Measurements from ENCODE around the gene RABL2A. TPM values are rescaled to one million over a fixed set of nuclear protein-coding genes. Genes with fewer than 3 reads are reported as not detected.
A peak's percentile ranks its signal among the peaks of the same experiment; 100 is the strongest.
"Not testable (repeated sequence)": the region's sequence is repeated elsewhere in the genome, so short reads cannot be mapped to it uniquely, and the experiment has no call there.

Gene RABL2A
- total RNA-seq, 2 experiments from 2014 or later: 14.5 to 17.9 TPM

- H3K36me3 Mint-ChIP-seq (ENCODE audit: low read depth); H3K27ac ChIP-seq (ENCODE audit: low read depth in 1 of 2, low read length in 2 of 2); H3K27me3 ChIP-seq (ENCODE audit: control insufficient read depth in 1 of 2, insufficient read depth in 2 of 2, low read length in 2 of 2); H3K4me3 ChIP-seq (ENCODE audit: low read length); CTCF ChIA-PET; H3K9me3 ChIP-seq (ENCODE audit: control insufficient read depth in 1 of 2, insufficient read depth in 1 of 2, low read length in 2 of 2); intact Hi-C loops (cut with DNase I, micrococcal nuclease); H3K4me1 Mint-ChIP-seq (ENCODE audit: low read depth); H3K9me3 Mint-ChIP-seq; H3K4me3 Mint-ChIP-seq; POLR2A ChIA-PET; H3K27me3 Mint-ChIP-seq; H3K36me3 ChIP-seq (ENCODE audit: insufficient read depth, low read length); H3K4me1 ChIP-seq (ENCODE audit: insufficient read depth, low read length); H3K27ac Mint-ChIP-seq; ATAC-seq (ENCODE audit: poor library complexity); DNase-seq: not testable (repeated sequence)
Measured at GRCh38 chr2:113598180-113598579, 28.9 kb upstream of the RABL2A start.

GRCh38 chr2:113598738-113599137 lies 28.3 kb upstream of the RABL2A start:
- ATAC-seq (ENCODE audit: poor library complexity); H3K9me3 ChIP-seq (ENCODE audit: control insufficient read depth in 1 of 2, insufficient read depth in 1 of 2, low read length in 2 of 2); H3K27ac Mint-ChIP-seq; CTCF ChIA-PET; intact Hi-C loops (cut with DNase I, micrococcal nuclease); DNase-seq; H3K4me3 ChIP-seq (ENCODE audit: low read length); H3K4me1 ChIP-seq (ENCODE audit: insufficient read depth, low read length); H3K27me3 Mint-ChIP-seq; H3K27me3 ChIP-seq (ENCODE audit: control insufficient read depth in 1 of 2, insufficient read depth in 2 of 2, low read length in 2 of 2); POLR2A ChIA-PET; H3K4me3 Mint-ChIP-seq; H3K9me3 Mint-ChIP-seq; H3K4me1 Mint-ChIP-seq (ENCODE audit: low read depth); H3K36me3 Mint-ChIP-seq (ENCODE audit: low read depth); H3K36me3 ChIP-seq (ENCODE audit: insufficient read depth, low read length); H3K27ac ChIP-seq (ENCODE audit: low read depth in 1 of 2, low read length in 2 of 2): not testable (repeated sequence)

GRCh38 chr2:113599208-113599607 lies 27.9 kb upstream of the RABL2A start:
- H3K36me3 ChIP-seq (ENCODE audit: insufficient read depth, low read length); H3K36me3 Mint-ChIP-seq (ENCODE audit: low read depth); H3K9me3 Mint-ChIP-seq; H3K4me3 Mint-ChIP-seq; H3K4me1 Mint-ChIP-seq (ENCODE audit: low read depth); H3K27me3 Mint-ChIP-seq; H3K27me3 ChIP-seq (ENCODE audit: control insufficient read depth in 1 of 2, insufficient read depth in 2 of 2, low read length in 2 of 2); ATAC-seq (ENCODE audit: poor library complexity); CTCF ChIA-PET; H3K9me3 ChIP-seq (ENCODE audit: control insufficient read depth in 1 of 2, insufficient read depth in 1 of 2, low read length in 2 of 2); DNase-seq; H3K4me1 ChIP-seq (ENCODE audit: insufficient read depth, low read length); H3K4me3 ChIP-seq (ENCODE audit: low read length); intact Hi-C loops (cut with DNase I, micrococcal nuclease); H3K27ac ChIP-seq (ENCODE audit: low read depth in 1 of 2, low read length in 2 of 2); POLR2A ChIA-PET; H3K27ac Mint-ChIP-seq: not testable (repeated sequence)

- H3K27ac ChIP-seq (ENCODE audit: low read depth in 1 of 2, low read length in 2 of 2); H3K4me3 Mint-ChIP-seq; H3K27me3 ChIP-seq (ENCODE audit: control insufficient read depth in 1 of 2, insufficient read depth in 2 of 2, low read length in 2 of 2); ATAC-seq (ENCODE audit: poor library complexity); POLR2A ChIA-PET; H3K36me3 ChIP-seq (ENCODE audit: insufficient read depth, low read length); H3K9me3 Mint-ChIP-seq; intact Hi-C loops (cut with DNase I, micrococcal nuclease); CTCF ChIA-PET; H3K9me3 ChIP-seq (ENCODE audit: control insufficient read depth in 1 of 2, insufficient read depth in 1 of 2, low read length in 2 of 2); H3K27ac Mint-ChIP-seq; H3K4me3 ChIP-seq (ENCODE audit: low read length); H3K27me3 Mint-ChIP-seq: not testable (repeated sequence)
- DNase-seq: peak in 10 of 14 experiments; percentile 26 to 79 (median 36)
- H3K4me1 ChIP-seq (ENCODE audit: insufficient read depth, low read length): peaks cover 12% of the 10 kb centered on the region
- peaks cover 11% of the 10 kb centered on the region for H3K36me3 Mint-ChIP-seq (ENCODE audit: low read depth)
- H3K4me1 Mint-ChIP-seq (ENCODE audit: low read depth): peaks cover 11% of the 10 kb centered on the region
Measured at GRCh38 chr2:113602040-113602769, 24.9 kb upstream of the RABL2A start.

- ATAC-seq (ENCODE audit: poor library complexity): peak; percentile 43
- Histone ChIP-seq H3K9me3 (ENCODE audit: control insufficient read depth in 1 of 2, insufficient read depth in 1 of 2, low read length in 2 of 2) (peaks cover 0 to 8% of the 10 kb centered on the region in 2 experiments), H3K36me3 (ENCODE audit: insufficient read depth, low read length) (no peaks in the 10 kb centered on the region), H3K4me3 (ENCODE audit: low read length) (peak overlapping the region; percentile 61), H3K27me3 (ENCODE audit: control insufficient read depth in 1 of 2, insufficient read depth in 2 of 2, low read length in 2 of 2) (no peaks in the 10 kb centered on the region), H3K27ac (ENCODE audit: low read depth in 1 of 2, low read length in 2 of 2) (peak overlapping the region; percentile 53 to 66), H3K4me1 (ENCODE audit: insufficient read depth, low read length) (peaks cover 12% of the 10 kb centered on the region)
- peaks cover 11% of the 10 kb centered on the region for H3K36me3 Mint-ChIP-seq (ENCODE audit: low read depth)
- no peak for TF ChIP-seq CTCF (IDR thresholded peaks at IDR 0.05)
- H3K9me3 Mint-ChIP-seq: no peaks in the 10 kb centered on the region
- H3K4me1 Mint-ChIP-seq (ENCODE audit: low read depth): peaks cover 11% of the 10 kb centered on the region
- peak overlapping the region; percentile 98 for H3K27ac Mint-ChIP-seq
- H3K4me3 Mint-ChIP-seq: peak overlapping the region; percentile 95
- no peaks in the 10 kb centered on the region for H3K27me3 Mint-ChIP-seq
- ChIA-PET CTCF (no interaction called here), POLR2A (interaction anchor here (1.4 to 1.5 kb wide), 2 partner anchors 97 to 154 kb away, joined by 3 to 4 read pairs; no protein-coding TSS in a partner anchor)
- peak in 1 of 14 experiments; percentile 36 for DNase-seq
- intact Hi-C loops (cut with DNase I, micrococcal nuclease): no loop called here
Measured at GRCh38 chr2:113602869-113603466, 24.1 kb upstream of the RABL2A start.

- peak overlapping the region; percentile 95 for H3K4me3 Mint-ChIP-seq
- H3K27me3 ChIP-seq (ENCODE audit: control insufficient read depth in 1 of 2, insufficient read depth in 2 of 2, low read length in 2 of 2); H3K36me3 ChIP-seq (ENCODE audit: insufficient read depth, low read length); H3K9me3 Mint-ChIP-seq; H3K9me3 ChIP-seq (ENCODE audit: control insufficient read depth in 1 of 2, insufficient read depth in 1 of 2, low read length in 2 of 2); intact Hi-C loops (cut with DNase I, micrococcal nuclease); H3K27me3 Mint-ChIP-seq: not testable (repeated sequence)
- H3K4me1 Mint-ChIP-seq (ENCODE audit: low read depth): peaks cover 11% of the 10 kb centered on the region
- Histone ChIP-seq H3K4me1 (ENCODE audit: insufficient read depth, low read length) (peaks cover 12% of the 10 kb centered on the region), H3K27ac (ENCODE audit: low read depth in 1 of 2, low read length in 2 of 2) (peak overlapping the region; percentile 53 to 66), H3K4me3 (ENCODE audit: low read length) (peak overlapping the region; percentile 61)
- DNase-seq (peak; percentile 73 to 96 (median 86)), ATAC-seq (ENCODE audit: poor library complexity) (peak; percentile 95)
- H3K36me3 Mint-ChIP-seq (ENCODE audit: low read depth): peaks cover 11% of the 10 kb centered on the region
- ChIA-PET CTCF (interaction anchor here (0.7 to 1.4 kb wide), 7 partner anchors 17 to 273 kb away, joined by 3 to 8 read pairs (median 4); partner anchors contain the start of genes RABL2A and SLC35F5), POLR2A (interaction anchor here (1.0 to 1.5 kb wide), 3 partner anchors 19 to 153 kb away, joined by 3 to 4 read pairs (median 3); no protein-coding TSS in a partner anchor)
- H3K27ac Mint-ChIP-seq: peak overlapping the region; percentile 98
Measured at GRCh38 chr2:113603467-113604084, 23.5 kb upstream of the RABL2A start.
